Measurements from ENCODE around the gene NACC1.
A peak's percentile ranks its signal among the peaks of the same experiment; 100 is the strongest.
"Not testable (repeated sequence)": the region's sequence is repeated elsewhere in the genome, so short reads cannot be mapped to it uniquely, and the experiment has no call there.

Gene NACC1

GRCh38 chr19:13164343-13165161, 46.5 kb downstream of the NACC1 start:
- no peak for TF ChIP-seq CTCF (conservative IDR thresholded peaks at IDR 0.05; ENCODE audit: low read depth, low read length)
- DNase-seq (ENCODE audit: low read depth): no peak
- peak overlapping the region; percentile 34 for H3K4me3 ChIP-seq (ENCODE audit: low read depth, low read length)

- TF ChIP-seq CTCF (conservative IDR thresholded peaks at IDR 0.05; ENCODE audit: low read depth, low read length): no peak
- no peak overlapping the region for H3K4me3 ChIP-seq (ENCODE audit: low read depth, low read length)
- DNase-seq (ENCODE audit: low read depth): peak; percentile 36
These were observed 47.3 kb downstream of the NACC1 start for GRCh38 chr19:13165162-13165997.

GRCh38 chr19:13166151-13166550, 48.1 kb downstream of the NACC1 start:
- not testable (repeated sequence) for H3K4me3 ChIP-seq (ENCODE audit: low read depth, low read length)

GRCh38 chr19:13169769-13170168, 51.7 kb downstream of the NACC1 start:
- TF ChIP-seq CTCF (conservative IDR thresholded peaks at IDR 0.05; ENCODE audit: low read depth, low read length): no peak
- no peak overlapping the region for H3K4me3 ChIP-seq (ENCODE audit: low read depth, low read length)
- no peak for DNase-seq (ENCODE audit: low read depth)

More at GRCh38 chr19:13166151-13166550, 48.1 kb downstream of the NACC1 start:
- DNase-seq (ENCODE audit: low read depth): not testable (repeated sequence)

- no peak for TF ChIP-seq CTCF (conservative IDR thresholded peaks at IDR 0.05; ENCODE audit: low read depth, low read length)
- DNase-seq (ENCODE audit: low read depth): no peak
- no peak overlapping the region for H3K4me3 ChIP-seq (ENCODE audit: low read depth, low read length)
These were observed 53.1 kb downstream of the NACC1 start for GRCh38 chr19:13171146-13171545.

- TF ChIP-seq CTCF (conservative IDR thresholded peaks at IDR 0.05; ENCODE audit: low read depth, low read length): no peak
- peak; percentile 77 for DNase-seq (ENCODE audit: low read depth)
- no peak overlapping the region for H3K4me3 ChIP-seq (ENCODE audit: low read depth, low read length)
These were observed 54.5 kb downstream of the NACC1 start for GRCh38 chr19:13172346-13173138.
